GM18867 (cell line): Measurements from ENCODE around the gene SPATA31C1.
"Not testable (repeated sequence)": the region's sequence is repeated elsewhere in the genome, so short reads cannot be mapped to it uniquely, and the experiment has no call there.

Source experiments
- ATAC-seq: cut with Tn5 transposase; IDR thresholded peaks from one replicate; pipeline ENCODE4 v1.9.1; 2021; ENCODE audit warnings: mild to moderate bottlenecking, moderate library complexity; ENCODE audit not compliant: unreplicated experiment

The SPATA31C1 gene

GRCh38 chr9:87934444-87934843, 16.7 kb downstream of the SPATA31C1 start:
- not testable (repeated sequence) for ATAC-seq

- not testable (repeated sequence) for ATAC-seq
Measured at GRCh38 chr9:87937352-87937751, 19.6 kb downstream of the SPATA31C1 start.

- not testable (repeated sequence) for ATAC-seq
Measured at GRCh38 chr9:87937918-87938317, 20.2 kb downstream of the SPATA31C1 start.

- ATAC-seq, result not testable (repeated sequence)
Measured at GRCh38 chr9:87938336-87938735, 20.6 kb downstream of the SPATA31C1 start.

GRCh38 chr9:87939096-87939495, 21.3 kb downstream of the SPATA31C1 start:
- not testable (repeated sequence) for ATAC-seq

GRCh38 chr9:87944096-87944495, 26.3 kb downstream of the SPATA31C1 start:
- ATAC-seq, result no peak

GRCh38 chr9:87944682-87945081, 26.9 kb downstream of the SPATA31C1 start:
- no peak for ATAC-seq

- no peak for ATAC-seq
Measured at GRCh38 chr9:87950296-87950695, 32.5 kb downstream of the SPATA31C1 start.

- peak; percentile 58 for ATAC-seq
Measured at GRCh38 chr9:87950765-87951488, 33.2 kb downstream of the SPATA31C1 start.

GRCh38 chr9:87954230-87954629, 36.5 kb downstream of the SPATA31C1 start:
- ATAC-seq, result no peak

GRCh38 chr9:87957839-87958238, 40.1 kb downstream of the SPATA31C1 start:
- ATAC-seq, result no peak

- no peak for ATAC-seq
Measured at GRCh38 chr9:87958591-87958990, 40.8 kb downstream of the SPATA31C1 start.

- no peak for ATAC-seq
Measured at GRCh38 chr9:87959916-87960581, 42.3 kb downstream of the SPATA31C1 start.

GRCh38 chr9:87963770-87964169, 46.0 kb downstream of the SPATA31C1 start:
- ATAC-seq, result no peak

GRCh38 chr9:87964826-87965225, 47.1 kb downstream of the SPATA31C1 start:
- no peak for ATAC-seq

GRCh38 chr9:87968155-87968554, 50.4 kb downstream of the SPATA31C1 start:
- no peak for ATAC-seq

- no peak for ATAC-seq
Measured at GRCh38 chr9:87970602-87971001, 52.8 kb downstream of the SPATA31C1 start.

GRCh38 chr9:87973122-87973521, 55.4 kb downstream of the SPATA31C1 start:
- ATAC-seq, result no peak
